HG03045 (cell line): Measurements from ENCODE around the gene DCLK1.

Experiments
- ATAC-seq: cut with Tn5 transposase; IDR thresholded peaks from one replicate; pipeline ENCODE4 v1.9.1; 2021; ENCODE audit warnings: mild to moderate bottlenecking, moderate library complexity; ENCODE audit not compliant: unreplicated experiment

DCLK1 gene

DNA sequence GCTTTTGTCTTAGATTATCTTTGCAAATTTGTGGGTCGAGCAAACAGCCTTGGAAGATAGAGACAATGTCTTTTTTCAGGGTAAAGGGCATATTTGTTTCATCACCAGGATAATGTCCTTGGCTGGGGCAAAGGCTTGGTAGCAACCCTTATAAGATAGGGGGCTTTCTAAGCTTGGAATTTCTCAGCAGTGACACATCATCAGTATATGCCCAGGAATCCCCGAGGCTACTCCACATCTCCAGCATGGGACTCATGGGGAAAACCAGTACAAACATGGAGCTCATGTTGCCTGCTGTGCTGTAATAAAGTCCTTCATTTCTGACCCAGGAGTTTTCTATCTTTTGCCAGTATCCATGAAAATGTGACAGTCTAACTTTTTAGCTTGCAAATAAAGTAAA is 77.1 kb downstream of the DCLK1 start:
- no peak for ATAC-seq

DNA sequence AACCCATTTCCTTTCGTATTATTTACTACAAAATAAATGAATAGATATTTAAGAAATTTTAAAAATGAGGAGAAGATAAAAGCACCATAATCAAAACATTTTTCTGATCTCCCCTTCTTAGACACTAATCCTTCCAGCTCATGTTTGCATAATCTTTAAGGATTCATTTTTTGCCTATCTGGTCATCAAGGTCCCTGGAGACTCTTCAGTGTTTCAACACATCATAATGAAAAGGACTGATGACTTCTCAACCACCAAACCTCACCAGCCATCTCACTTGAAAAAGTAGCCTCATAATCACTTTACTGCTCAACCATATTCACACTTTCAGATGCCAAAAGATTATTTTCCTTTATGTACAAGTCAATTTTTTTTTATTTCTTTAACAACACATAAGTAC is 80.1 kb downstream of the DCLK1 start:
- no peak for ATAC-seq

DNA sequence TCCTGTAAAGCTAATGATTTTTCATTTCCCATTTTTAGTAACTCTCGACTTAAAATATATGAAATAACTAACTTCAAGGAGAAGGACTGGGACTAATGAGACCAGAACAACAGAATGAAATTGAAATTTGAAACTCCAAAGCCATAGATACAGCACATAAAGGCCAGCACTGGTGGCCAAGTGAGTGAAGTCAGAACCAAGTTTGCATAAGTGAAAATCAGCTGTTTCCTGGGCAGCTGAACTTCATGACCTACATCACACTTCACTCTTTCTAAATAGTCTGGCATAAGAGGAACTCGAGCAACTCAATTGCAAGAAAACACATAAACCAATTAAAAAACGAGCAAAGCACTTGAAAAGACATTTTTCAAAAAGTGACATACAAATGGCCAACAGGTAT is 84.5 kb downstream of the DCLK1 start:
- ATAC-seq, result no peak

DNA sequence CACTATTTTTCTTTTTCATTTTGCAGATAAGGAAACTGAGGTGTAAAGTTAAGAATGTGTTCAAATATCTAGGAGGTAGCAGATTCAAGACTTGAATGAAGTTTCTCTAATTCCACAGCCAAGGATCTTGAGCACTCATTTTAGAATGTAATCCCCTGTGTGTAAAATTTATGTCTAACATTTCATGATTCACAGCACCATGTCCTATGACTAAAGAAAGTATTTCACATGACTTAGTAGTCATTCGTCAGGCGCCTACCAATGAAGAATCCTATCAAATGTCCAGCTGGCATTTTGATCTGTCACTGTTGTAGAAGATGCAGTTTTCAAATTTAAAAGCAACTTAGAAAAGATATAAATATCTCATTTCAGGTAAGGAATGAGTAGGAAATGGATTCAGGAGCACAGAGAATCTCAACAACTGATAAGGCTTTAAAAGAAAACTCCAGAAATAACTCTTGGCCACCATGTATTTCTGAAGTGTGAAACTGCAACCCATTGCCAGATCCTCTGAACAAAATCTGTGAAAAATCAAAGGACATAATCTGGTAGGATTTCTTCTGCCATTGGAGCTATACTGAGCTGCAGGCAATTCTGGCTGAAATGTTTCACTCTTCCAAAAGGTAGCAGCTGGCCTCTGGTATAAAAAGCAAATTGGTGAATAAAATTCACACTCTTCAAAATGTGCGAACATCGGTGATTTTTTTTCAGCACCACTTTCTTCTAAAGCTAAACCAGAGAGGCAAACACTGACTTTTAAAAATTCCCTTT is 92.2 kb downstream of the DCLK1 start:
- no peak for ATAC-seq

DNA sequence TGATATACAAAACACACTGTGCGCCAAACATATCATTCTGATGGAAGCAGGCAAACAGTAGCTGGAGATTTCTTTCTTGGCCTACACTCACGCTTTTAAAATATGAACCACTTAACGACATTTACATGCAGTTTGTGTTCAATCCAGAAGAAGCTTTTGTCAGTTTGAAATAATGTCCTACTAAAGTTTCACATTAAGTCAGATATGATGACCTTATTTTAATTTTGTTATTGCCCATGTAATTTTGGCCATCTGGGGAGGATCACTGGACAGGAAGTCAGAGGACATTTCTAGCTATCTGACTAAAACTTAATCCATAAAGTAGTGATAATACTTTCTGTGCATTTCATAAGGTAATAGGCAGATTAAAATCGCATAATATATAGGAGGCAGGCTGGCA is 98.1 kb downstream of the DCLK1 start:
- ATAC-seq, result no peak

DNA sequence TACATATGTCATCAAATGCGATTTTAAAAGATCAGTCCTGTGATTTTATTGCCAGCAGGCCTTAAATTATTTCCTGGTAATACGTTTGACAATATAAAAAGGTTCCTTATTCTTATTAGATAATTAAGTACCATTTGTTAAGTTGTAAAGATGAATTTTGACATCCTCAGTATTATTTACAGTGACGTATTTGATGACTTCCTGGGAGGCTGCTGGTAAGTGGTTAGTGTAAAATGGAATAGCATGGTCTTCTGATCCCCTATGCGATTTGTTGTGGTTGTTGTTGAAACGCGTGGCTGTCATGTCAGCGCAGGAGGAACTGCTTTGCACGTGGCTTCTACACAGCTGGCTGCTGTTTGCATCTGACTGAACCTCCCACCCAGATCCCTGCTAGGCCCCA is 99.7 kb downstream of the DCLK1 start:
- ATAC-seq, result no peak

DNA sequence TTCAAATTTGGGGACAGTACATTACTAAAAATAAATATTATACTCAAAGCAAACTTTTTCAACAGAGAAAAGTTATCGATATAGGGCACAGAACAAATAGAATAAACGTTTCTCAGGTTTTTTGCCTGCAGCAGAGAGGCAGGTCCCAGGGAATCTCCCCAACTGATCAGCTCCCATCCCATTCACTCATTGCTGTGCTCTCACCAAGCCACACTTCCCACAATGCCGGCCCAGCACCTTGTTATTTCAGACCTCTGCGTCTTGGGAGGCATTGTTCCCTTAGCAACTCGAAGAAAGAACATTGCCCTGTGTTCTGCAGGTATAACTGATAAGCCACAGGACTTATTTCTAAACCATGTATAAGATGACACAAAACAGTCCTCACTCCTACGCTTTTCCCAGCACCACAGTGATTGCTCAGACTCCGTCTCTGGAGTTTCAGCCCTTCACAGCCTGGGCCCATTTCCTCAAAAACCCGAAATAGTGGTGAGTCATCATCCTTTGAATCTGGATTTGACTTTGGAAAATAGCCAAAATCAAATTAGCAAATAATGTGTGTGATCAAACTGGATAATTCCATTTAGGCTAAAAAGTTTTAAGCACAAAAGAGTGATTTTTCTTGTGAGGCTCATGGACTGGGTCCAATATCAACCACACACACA is 100.4 kb downstream of the DCLK1 start:
- no peak for ATAC-seq

DNA sequence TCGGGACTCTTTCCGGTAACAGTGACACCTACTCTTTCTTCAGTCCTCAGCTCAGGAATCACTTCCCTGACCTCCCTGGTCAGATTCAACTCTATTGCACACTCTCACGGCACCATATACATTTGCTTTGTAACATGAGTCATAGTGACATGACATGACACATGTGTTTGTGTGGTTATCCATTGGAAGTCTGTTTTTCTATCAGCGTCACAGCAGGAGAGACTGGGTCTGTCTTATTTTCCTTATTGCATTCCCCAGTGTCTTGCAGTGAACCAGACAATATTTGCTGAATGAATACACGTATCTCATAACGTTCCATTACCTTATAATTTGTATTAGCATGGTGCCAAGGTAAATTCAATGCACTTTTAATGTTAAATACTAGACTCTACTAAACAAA is 102.0 kb downstream of the DCLK1 start:
- no peak for ATAC-seq

DNA sequence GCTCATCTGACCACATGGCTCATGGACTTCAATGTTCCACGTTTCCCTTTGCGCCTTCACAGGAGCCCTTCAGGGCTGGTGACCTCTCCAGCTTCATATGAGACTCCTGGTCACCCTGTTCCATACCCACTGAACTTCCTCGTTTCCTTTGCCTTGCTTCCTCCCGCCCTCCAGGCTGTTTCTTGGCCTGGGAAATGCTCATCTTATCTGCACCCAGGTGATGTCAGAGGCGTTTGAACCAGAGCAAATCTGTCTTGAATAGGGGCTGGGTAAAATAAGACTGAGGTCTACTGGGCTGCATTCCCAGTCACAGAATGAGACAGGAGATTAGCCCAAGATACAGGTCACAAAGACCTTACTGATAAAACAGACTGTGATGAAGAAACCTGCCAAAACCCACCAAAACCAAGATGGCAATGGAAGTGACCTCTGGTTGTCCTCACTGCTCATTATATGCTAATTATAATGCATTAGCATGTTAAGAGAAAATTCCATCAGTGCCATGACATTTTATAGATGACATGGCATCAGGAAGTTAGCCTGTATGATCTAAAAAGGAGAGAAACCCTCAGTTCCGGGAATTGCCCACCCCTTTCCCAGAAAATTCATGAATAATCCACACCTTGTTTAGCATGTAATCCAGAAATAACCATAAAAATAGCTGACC is 102.7 kb downstream of the DCLK1 start:
- ATAC-seq, result no peak

DNA sequence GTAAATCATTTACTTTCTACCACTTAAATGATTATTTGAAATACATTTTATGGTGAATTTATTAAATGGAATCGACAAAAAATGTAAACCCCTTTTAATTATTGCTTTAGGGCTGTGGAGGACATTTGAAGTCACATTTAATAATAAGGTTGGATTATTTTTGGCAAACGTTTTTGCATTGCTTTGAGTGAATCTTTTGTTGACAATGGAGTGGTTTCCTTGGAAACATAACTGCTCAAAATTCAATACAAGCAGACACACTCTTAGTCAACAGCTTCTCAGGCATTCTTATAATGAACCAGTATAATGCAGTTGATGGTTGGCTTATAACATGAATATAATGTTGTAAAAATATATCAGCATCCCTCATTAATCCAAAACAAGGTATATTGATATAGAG is 104.7 kb downstream of the DCLK1 start:
- ATAC-seq, result no peak

DNA sequence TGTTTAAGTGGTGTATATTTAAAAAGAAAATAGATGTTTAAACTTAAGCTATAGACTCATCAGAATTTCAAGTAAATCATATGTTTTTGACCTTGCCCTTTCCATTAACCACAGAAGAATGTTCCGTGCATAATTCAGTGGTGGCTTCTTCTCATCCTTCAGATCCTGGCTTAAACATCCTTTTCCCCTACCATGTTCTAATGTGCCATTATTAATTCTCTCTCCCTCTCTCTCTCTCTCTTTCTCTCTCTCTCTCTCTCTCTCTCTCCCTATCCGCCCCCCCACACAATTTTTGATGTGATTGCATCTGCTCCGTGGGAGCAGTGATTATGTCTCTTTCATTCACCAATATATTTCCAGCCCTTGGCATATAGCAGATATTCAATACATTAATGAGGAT is 116.4 kb downstream of the DCLK1 start:
- no peak for ATAC-seq

DNA sequence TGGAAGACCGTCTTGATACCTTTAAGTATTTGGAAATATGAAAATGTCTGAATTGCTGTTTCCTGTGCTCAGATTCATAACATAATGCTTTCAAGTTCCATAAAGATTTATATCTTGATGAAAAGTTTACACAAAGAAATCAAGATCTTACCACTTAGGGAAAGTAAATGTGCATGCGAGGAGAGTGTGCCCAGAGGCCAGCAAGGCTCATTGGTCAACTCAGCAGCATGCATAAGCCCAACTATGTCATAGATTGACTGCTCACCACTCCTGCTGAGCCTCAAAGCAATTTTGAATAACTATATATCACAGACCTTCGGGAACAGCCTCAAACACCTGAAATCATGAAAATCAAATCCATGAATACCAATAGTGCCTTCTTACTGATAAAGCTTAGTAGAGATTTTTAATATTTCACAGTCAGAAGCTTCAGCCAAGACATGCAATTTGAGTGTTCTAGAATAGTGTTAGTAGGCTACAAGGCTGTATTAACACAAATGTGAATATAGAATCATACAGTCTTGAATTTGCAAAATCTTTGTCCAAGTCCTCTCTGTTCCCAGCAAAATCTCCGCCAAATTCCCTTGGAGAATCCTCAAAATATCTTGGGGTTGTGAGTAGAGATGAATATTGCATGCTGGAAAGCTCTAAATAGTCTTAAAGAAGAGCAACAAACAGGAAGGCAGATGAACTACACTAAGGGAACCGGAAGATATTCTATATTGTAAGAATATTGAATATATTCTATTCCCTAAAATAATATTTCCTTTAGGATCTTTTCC is 124.1 kb downstream of the DCLK1 start:
- no peak for ATAC-seq

DNA sequence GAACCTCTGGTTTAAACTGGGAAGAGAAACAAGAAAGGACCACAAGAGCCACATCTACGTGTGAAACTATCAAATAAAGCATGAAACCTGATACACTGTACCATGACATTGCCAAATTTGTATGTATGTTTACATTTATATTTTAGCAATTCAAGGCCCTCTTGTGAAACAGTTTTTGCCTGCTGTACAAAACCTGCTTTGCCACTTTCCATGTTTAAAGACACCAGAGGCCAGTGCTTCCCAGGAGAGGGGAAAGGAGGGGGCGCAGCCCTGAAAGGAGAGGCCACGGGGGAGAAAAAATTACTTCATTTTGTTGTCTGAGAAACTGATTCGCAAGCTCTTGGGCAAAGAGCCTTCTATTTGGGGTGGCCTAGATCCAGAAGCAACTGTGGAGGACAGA is 124.8 kb downstream of the DCLK1 start:
- no peak for ATAC-seq

DNA sequence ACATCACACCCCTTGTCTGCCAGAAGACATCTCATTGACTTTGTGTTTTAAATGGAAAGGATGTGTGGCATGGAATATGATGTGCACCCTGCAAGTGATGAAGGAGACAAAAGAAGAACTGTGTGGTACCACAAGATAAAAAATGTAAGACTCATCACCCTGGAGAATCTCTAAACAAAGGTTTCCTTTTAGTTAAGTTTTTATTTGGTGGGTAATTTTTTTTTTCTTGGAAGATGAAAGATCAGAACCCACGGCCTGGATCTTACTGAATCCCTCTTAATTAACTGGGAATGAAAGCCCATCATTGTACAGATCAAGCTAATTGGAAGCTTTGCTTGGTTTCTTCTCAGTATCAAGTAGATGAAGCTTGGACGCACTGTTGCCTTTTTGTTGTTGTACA is 129.6 kb downstream of the DCLK1 start:
- ATAC-seq, result no peak

DNA sequence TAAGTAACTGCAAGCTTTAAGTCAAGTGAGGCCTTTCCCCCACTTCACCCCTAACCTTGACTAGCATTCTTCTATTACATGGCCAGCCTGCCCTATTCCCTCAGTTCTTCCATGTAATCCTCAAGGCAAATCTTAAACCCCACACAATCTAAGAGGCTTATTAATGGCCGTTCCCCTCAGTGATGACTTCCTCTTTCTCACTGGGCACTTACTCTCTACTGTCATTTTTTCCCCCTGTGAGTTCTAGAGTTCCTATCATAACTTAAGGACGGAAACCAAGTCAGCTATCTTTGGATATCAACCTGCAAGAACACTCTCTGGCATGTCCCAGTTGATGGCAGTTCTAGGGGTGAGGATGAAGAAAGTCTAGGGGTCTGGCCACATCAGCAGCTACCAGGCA is 131.2 kb downstream of the DCLK1 start:
- no peak for ATAC-seq

DNA sequence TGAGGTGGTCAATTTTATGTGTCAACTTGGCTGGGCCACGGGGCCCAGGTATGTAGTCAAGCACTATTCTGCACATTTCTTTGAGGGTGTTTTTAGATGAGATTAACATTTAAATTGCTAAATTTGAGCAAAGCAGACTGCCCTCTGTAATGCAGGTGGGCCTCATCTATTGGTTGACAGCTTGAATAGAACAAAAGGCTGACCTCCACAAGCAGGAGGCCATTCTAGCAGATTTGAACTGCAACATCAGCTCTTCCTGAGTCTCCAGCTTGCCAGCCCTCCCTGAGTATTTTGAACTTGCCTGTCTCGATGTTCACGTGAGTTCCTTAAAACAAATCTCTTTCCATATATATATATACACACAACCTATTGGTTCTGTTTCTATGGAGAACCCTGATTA is 134.8 kb downstream of the DCLK1 start:
- ATAC-seq, result no peak

DNA sequence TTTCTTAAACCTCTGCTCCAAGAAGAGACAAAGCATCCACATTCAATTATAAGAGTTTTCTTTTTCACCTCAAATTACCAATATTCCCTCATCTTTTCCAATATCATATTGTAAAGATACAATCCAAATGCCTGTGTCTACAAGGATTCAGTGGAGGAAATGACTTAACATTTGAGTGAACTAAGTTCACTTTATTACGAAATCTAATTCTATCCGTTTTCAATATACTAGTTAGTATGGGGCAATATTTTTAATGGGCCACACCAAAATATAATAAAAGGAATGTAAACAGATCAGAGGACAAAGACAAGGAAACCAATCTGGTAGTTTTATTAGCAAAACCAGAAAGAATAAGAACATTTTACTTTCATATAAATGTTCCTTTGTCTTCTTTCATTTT is 136.0 kb downstream of the DCLK1 start:
- no peak for ATAC-seq

DNA sequence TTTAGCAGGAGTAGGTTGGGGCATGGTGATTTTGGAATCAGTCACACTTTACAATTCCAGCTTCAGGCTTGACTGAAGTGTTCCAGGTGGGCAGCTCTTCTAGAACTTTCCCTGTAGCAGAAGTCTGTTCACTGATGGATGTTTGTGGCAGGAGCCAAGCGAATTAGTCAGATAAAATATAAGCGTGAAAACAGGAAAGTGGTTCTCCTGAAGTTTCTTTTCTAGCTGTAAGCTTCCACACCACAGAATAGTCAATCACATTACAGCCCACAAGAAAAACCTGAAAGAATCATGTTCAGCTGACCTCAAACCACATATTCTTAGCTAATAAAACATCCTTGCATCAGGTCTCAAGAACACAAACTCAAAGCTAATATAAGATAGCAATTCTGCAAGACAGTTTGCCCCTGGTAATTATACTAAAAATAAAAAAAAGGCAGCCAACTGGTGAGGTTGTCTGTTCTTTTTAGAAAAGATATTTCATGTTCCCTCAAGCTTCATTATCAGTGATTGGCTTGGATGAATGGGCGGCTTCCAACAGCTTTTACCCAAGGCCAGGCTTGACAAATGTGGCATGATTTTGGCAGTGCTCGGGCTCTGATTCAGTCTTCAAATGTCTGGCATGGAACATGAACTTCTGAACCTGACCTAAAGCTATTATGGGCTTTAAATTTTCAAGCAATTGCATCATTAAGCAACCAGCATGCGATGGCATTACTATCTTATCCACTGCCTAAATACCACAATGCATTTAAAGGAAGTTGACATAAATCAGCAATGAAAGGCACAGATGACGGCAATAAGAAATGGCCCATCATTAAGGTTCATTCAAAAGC is 136.8 kb downstream of the DCLK1 start:
- ATAC-seq, result no peak

DNA sequence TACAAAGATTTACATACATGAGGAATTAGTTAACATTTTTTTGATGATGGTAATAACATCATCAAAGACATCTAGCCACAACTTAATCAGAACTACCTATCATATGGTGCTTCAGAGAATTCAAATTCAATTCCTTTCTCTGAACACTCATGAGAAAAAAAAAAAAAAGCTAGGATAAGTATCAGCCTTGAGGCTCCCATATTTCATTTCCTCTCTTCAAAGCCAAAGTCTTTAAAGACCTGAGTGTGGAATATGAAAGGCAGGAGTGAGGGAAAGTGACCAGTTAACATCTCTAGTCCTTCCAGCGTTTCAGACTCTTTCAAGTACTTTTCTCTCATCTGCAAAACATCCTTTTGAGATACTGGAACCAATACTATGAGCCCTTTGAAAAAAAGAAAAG is 137.5 kb downstream of the DCLK1 start:
- ATAC-seq, result no peak

DNA sequence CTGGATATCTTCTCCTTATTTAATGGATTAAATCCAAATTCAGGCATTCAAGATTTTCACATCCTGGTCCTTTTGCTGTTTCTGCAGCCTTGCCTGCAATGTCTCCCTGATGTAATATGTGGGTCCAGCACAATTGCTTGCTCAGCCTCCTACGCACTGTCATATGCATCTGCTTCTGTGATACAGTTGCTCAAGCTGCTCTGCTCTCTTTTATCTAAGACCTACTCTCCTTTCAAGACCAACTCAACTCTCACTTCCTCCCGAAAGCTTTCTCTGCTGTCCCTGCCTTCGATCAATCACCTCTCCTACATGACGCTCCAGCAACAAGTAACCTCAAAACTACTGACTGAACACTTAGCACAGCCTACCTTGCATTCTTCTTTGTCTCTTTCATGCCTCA is 138.2 kb downstream of the DCLK1 start:
- no peak for ATAC-seq

DNA sequence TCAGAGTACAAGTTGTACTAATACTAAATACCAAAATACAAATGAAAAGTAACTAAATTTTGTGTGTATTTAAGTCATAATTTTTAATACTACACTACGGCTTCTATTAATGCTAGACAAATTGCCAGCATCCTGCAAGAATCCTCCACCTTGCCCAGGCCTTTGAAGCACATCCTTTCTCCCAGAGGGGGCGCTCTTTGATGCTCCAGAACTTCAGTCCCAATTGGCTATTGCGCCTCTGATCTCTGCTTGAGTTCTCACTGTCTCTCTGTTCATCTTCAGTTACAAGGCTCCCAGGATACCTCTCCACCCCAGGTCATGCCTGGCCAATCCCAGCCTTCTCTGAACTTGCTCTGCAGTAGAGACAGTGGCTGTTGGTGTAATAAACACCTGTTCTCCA is 141.0 kb downstream of the DCLK1 start:
- no peak for ATAC-seq
